Hematopoietic multipotent progenitor cell treated with erythropoietin and hydrocortisone succinate and interleukin-3 and kit ligand, for 15 days (in vitro differentiated cells): ENCODE data around the gene RPN2.

Experiments
- DNase-seq: peaks from one replicate; pipeline ENCODE4 v3.0.0-alpha.2; 2015; ENCODE audit warnings: low spot score

RPN2 gene

DNA sequence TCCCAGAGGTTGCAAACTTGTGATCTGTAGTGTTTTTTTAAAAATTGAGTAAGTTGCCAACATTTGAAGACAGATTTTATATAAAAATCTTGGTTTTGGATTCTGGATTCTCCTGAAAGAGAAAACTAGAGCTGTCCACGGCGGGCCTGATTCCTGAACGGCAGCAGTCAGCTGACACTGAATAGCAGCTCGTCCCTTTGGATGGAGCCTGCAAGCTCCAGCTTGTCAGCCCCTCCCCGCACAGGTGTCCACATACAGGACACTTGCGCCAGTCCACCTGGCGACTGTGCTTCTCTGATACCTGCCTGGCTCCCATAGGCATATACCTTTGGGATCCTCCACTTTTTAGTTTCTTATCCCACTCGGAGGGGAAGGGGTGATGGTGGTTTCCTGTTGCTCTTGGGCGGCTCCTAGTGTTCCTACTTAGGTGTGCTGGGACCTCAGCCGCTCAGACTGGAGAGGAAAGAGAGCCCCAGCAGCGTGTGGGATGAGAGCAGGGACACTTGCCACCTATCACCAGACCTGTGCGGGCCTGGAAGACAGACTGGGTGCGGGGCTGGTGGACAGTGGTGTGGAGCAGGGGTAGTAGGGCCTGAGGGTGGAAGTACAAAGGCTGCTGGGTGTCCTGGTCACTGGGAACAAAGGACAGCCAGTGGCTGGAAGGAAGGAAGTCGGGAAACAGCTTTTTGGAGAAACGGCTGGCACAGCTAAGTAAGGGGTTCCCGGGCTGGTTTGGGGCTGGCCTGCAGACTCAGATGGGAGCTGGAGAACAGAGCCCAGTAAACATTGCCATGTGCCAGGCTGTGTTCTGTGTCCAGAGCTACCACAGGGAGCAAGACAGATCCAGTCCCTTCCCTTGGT, 64.2 kb downstream of the RPN2 start:
- DNase-seq, result no peak

DNA sequence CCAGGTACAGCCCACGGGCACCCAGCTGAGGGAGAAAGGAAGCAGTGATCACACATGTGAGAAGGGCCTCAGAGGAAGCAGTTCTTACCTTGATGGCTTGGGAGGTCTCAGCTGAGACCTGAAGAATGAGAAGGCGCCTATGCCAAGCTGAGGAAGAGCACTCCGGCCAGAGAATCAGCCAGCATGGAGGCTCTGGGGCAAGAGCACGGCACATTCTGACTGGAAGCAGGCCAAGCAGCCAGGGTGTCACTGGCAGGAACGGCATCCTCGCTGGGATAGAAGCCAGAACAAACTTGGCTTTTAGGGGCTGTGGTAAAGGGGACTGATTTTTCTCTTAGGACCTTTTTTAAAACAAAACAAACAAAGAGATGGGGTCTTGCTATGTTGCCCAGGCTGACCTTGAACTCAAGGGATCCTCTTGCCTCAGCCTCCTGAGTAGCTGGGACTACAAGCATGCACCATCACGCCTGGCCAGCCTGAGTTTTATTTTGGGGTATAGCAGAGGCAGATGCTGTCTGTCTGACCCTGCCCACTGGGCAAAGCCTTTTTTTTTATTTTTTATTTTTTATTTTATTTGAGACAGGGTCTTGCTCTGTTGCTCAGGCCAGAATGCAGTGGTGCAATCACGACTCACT, 64.9 kb downstream of the RPN2 start:
- no peak for DNase-seq

DNA sequence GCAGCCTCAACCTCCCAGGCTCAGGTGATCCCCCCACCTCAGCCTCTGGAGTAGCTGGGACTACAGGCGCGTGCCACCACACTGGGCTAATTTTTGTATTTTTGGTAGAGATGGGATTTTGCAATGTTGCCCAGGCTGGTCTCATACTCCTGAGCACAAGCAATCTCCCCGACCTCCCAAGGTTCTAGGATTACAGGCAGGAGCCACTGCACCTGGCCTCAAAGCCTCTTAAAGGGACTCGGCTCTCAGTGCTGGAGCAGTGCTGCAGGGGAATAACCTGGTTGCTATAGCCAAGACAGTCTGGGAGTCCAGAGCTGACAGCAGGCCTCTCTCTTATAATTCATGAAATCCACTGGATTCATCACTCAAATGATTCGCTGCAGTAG, 65.4 kb downstream of the RPN2 start:
- DNase-seq, result no peak

DNA sequence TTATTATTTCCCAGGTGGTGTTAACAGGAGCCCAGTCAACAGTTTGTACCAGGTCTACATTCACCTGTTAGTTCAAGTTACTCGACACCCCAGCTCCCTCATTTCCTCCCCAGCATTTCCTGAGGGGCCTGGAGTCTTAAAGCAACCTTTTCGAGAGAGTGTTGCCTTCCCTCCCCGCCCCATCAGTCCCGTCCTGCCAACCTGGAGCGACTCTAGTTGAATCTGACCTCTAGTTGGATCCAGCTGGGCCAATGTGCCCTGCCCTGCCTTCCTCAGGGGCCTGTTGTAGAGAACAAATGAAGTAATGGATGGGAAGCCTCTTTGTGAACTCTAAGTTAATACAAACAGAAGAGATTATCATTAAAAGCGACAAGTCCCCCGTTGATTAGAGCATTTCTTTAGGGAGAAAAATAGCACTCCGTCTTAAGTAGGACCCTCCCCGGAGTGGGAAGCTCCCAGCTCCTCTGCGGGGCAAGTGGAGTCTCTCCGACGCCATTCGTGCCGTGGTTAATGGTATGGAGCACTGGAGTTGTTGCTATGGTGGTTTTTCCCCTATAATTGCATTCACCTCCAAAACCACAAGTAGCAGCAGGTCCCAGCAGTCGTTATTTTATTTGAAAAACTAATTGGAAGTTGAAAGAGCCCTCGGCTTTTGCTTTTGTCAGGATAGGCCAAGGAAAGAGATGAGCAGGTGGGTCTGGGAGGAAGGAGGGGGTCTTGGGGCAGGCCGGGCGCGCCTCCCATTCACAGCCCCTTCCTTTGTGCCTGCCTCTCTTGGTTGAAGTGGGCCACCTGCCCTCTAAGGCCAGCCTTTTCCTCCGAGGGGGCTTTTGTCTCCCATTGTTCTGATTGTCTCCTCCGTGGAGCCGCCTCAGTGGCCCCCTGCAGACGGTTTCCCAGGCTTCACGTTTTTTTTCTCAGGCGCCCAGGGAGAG, 66.4 kb downstream of the RPN2 start:
- no peak for DNase-seq

DNA sequence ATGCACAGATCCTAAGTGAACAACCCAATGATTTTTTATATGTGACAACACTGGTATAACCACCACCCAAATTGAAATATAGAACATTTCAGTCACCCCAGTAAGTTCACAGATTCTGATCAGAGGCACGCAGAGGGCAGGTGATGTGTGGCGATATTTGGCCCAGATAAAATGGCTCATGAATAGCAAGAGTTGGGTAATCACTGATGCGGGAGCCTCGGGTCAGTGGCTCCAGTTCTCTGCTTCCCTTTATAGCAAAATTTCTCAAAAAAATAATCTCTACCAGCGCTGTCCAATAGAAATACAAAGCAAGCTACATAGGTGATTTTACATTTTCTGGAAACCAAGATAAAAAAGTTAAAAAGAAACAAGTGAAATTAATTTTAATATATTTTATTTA, 67.6 kb downstream of the RPN2 start:
- DNase-seq, result no peak

DNA sequence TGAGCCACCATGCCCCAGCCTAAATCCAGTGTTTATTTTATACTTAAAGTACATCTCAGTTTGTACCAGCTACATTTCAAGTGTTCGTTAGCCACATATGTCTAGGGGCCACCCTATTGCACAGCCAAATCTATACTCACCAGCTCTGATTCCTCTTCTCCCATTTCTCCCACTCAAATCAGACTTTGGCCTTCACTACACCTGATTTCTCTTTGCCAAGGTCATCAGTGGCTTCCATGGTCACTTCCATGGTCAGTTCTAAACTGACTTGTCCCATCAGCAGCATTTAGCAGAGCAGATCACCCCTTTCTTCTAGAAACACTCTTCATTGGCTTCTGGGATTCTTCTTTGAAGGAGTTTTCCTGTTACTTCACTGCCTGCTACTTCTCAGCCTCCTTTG, 68.4 kb downstream of the RPN2 start:
- no peak for DNase-seq

DNA sequence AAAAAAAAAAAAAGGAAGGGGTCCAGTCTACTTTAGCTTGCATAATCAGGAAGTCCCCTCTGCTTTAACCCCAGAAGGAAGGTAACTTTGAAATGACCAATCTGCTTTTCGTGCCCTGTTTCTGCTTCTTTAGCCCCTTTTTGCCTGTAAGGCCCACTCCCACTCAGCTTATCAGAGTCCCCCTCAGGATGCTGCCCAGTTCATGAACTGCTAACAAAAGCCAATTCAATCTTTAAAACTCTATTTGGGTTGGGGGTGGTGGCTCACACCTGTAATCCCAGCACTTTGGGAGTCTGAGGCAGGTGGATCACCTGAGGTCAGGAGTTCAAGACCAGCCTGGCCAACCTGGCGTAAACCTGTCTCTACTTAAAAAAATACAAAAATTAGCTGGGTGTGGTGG, 70.2 kb downstream of the RPN2 start:
- no peak for DNase-seq

DNA sequence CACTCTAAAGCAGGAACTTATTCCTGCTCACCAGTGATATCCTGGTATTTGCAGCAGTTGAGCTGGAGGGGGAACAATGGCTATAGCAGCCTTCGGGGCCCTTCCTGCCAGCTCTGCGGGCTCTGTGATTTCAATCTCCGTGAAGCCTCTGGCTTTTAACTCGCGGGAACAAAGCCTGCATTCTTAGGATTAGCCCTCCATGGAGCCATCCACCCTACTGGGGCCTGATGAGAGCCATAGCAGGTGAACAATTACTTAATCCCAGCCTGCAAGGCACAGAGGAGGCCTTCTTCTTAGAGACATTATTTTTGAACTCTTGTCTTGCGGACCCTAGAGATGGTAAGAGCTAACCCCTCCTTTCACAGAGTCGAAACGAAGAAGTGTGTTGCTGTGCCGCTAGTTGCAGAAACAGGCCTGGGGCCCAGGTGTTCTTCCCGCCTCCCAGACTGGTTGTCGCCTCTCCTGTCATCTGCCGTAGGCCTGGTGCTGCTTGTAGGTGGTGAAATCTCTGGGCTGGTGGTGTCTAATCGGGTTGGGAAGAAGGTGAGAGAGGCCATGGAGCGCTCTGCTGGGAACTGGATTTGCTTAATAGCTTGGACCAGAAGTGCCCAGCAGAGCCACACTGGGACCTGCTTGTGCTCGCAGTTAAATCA, 72.8 kb downstream of the RPN2 start:
- DNase-seq, result no peak

DNA sequence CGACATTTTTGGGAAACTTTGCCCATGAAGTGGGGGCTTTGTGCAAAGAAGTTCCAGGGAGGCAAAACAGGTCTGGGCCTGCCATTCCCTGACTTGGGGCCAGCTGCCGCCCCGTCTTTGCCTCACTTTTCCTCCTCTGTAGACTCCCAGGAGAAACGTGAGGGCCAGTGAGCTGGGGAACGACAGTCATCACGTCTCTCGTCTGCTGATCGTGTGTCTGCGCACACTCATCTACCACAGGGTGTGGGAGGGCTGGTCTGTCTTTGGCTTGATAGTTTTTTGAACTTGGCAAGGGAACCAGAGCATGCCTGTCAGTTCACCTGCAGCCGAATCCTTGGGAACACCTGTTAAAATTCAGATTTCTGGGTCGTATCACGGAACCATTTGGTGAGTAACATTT, 74.0 kb downstream of the RPN2 start:
- DNase-seq, result no peak

DNA sequence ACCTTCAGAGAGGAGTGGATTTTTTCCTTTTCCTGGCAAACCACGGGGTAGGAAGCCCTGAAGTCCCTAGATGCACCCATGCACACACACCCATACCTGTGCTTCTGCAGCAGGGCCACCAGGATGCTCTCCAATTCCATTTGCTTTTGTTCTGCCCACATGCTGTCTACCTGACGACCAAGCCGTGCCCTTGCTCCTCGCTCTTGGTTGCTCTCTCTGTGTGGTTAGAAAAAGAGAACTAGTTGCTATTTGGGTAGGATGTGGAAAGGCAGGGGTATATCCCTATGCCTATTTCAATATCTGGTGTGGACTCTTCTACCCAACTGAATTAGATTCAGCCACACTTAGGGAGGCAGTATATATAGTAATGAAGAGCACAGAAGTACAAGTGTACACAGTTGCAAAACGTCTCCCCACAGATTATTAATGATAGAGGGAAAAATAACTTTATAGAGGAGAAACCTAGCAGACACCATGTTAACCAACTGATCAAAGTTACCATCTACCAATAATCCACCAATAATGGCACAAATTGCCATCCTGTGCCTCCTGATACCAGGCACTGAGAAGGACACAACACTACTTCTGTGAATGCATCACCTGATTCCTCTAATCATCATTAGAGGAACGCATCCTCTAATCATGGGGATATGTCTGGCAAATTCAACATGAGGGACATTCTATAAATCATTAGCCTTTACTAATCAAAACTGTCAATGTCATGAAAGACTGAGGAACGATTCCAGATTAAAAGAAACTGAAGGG, 75.2 kb downstream of the RPN2 start:
- no peak for DNase-seq

DNA sequence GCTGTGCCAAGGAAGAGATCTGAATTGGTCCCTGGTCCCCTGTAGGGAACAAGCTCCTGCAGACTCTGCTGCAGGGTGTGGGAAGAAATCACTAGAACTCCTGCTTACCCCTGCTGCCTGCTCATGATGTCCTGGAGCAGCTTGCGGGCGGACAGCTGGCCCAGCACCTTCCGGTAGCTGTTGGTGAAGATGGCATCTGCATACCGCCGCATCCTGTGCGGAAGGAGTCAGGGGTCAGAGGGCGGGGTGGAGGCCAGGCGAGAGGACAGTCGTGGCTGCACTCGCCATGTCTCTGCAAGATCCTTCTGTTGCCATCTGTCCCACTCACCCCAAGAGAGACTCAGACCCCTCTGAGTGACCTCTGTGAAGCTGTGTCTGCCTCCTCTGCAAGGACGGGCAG, 77.2 kb downstream of the RPN2 start:
- DNase-seq, result no peak

DNA sequence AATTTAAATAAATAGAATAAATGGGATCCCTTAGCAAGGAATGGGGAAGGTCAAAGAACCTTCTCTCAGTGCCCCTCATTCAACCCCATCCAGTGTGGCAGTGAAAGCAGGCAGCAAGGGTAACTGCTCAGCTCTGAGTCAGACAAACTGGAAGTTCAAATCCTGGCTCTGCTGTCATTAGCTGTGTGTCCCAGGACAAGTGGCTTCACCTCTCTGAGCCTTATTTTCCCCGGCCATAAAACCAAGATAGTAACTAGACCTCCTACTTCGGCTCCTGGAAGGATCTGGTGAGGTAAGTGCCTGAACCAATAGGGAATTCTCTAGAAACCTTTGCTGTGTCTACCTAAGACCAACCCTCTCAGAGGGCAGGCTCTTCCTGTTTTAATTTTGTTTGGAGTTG, 78.4 kb downstream of the RPN2 start:
- no peak for DNase-seq

DNA sequence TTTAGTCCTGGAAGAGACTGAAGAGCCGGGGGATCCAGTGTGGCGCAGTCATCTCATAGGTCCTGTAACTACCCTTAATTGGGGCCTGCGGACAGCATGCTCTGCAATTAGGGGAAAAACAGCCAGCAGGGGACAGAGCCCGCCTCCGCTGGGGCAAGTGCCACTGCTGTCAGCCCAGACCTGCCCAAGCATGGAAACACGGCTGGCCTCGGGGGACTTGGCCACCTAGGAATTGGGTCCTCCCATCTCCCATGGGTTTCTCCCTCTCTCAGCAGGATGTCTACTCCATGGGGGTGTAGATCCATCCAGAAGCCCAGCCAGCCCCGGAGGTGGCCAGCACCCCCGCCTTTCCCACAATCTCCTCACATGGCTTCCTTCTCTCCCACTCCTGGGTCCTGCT, 78.9 kb downstream of the RPN2 start:
- no peak for DNase-seq

DNA sequence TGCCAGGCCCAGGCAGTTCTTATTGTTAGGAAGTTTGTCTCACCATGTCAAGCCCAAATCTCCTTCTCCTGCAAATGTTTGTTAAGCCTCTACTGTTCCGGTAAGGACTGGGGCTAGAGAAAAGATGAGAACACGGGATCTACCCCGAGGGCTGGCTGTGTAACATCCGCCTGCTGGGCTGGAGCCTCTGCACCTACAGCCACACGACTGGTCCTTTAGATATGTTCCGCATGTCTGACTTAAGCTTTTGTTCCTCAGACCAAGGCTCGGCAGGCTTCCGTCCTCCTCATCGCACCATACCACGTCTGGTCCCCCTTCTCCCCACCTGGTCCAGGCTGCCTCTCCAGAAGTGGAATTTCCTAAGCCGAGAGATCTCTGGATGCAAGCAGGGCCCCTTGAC, 79.9 kb downstream of the RPN2 start:
- no peak for DNase-seq

DNA sequence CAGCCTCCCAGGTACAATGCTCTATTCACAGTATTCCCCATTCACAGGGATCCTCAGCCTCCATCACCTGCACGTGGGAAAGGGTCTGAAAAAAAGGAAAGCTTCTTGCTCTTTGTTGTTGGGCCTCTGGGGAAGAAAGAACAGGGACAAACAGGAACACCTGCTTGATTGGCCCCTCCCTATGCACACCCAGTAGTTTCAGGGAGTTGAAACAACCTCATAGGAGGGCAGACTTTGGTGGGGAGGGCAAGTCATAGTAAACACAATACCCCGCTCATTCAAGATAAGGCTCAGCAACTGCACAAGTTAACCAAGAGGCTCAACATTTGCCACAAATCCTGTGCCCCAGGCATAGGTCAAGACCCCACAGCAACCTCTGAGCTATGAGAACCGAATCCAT, 80.7 kb downstream of the RPN2 start:
- DNase-seq, result no peak

DNA sequence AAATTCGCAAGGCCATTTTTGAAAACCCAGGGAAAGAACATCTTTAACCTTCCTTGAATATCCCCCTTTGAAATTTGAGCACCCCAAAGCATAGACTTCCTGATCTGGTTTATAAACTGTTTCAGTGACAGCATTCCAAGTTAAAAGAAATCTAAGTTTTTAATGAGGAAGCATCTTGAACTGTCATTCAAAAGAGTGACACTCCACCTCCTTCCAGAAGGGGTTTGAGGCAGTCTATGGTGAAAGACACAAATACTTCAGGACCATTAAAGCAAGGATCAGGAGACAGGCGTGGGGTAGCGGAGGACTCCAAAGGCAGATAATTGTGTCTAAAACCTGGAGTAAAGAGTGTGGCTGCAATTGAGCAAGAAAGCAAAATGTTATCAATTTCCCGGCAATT, 81.8 kb downstream of the RPN2 start:
- no peak for DNase-seq

DNA sequence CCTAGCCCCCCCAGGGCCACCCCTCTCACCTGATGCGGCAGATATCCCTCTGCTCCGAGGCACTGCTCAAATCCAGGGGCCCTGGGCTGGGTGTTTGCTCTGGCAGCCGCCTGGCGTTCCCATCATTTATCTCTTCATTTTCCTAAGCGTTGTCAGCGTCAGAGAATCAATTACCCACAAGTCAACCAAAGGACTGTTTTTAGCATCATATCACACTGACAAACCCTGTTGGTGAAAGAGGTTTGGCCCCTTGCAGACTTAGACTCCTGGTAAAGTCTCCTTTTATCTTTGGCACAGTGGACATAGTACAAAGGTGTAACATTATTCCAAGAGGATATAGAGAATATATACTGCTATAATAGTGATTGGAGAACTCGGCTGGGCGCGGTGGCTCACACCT, 82.6 kb downstream of the RPN2 start, which contains the start of gene GHRH:
Gene GHRH (minus strand): TSS at position 101 of the 400 bp plus-strand sequence. CDS start 4,925 bp downstream, outside the sequence.
- no peak for DNase-seq

DNA sequence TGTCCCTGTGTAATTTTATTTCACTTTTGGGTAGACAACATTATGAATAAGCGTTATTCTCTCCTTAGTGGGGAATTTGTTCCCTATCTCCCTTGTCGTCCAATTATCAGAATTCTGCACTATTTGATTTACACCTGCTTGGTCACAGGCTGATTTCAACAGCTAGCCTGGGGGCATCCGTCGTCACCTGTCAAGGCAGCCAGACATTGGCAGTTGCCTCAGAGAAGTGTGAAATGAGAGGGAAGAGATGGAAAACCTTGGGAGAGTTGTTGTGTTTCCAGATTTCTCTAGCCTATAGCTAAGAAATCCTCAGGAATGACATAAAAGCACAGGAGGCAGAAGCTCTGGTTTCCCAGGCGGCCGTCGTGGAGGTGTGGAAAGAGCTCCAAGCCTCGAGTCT, 83.4 kb downstream of the RPN2 start:
- no peak for DNase-seq

DNA sequence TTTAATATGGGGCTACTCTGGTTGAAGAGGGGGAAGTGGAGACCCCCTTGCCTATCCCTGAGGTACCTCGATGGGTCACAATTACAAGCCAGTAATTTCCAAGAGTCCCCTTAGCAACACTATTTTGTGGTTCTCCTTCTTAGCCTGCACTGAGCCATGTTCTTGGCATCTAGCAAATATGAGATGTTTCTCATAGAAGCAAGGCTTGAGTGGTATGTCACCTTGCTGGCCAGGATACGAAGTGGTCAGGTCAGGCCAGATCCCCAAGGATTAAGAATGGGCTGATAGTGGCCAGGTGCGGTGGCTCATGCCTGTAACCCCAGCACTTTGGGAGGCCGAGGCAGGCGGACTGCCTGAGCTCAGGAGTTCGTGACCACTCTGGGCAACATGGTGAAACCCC, 84.6 kb downstream of the RPN2 start:
- no peak for DNase-seq

DNA sequence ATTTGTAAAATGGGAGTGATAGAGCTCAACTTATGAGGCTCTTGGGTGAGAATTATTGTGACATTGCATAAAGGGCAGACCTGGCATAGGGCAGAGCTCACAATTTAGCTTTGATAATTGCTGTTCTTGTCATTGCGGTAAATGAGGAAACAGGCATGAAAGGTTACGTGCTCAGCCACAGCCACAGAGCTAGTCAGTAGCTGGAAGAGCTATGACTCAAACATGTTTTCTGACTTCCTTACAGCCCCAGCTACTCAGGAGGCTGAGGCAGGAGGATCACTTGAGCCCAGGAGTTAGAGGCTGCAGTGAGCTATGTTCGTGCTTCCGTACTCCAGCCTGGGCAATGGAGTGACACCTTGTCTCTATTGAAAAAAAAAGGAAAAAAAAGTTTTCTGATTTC, 86.0 kb downstream of the RPN2 start:
- no peak for DNase-seq

DNA sequence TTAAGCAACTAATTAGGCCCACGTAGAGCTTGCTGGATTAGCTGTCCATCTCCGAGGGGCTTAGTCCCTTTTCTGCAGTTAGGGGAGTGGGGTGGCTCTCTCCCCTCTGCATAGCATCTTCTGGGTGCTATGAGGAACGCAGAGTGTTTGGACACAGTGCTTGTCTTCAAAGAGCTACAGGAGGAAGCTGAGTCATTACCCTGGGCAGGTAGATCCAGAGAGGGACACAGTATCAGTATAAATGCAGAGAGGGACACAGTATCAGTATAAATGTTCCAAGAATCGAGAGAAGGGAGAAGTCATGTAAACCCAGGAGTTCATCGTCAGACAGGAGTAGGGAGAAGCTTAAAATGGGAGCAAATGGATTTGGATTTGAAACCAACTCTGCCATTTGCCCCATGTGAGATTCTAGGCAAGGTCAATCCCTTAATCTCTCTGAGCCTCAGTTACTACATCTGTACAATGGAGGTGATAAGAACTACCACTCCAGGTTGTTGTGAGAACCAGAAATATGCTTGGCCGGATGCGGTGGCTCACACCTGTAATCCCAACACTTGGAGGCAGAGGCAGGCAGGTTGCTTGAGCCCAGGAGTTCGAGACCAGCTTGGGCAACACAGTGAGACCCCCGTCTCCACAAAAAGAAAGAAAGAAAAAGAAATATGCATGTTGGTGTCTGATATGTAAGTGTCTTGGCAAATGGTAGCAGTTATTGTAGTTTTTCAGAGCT, 88.0 kb downstream of the RPN2 start:
- DNase-seq, result no peak
